HCT116 (cell line): ENCODE measurements around the gene CTCFL.

ENCODE experiments used
- CBX3 ChIP-seq: IDR thresholded peaks from 2 replicates; pipeline ENCODE4 v1.6.1; 2012; ENCODE audit warnings: low read depth
- EZH2 ChIP-seq: fragments of 200-600 bp; sonication (generic); IDR thresholded peaks from 2 replicates; pipeline ENCODE4 v1.6.1; 2017; ENCODE audit warnings: antibody characterized with exemption, mixed run types
- POLR2A ChIP-seq: IDR thresholded peaks from 2 replicates; pipeline ENCODE4 v1.7.0; 2011; ENCODE audit warnings: borderline replicate concordance; ENCODE audit not compliant: insufficient read depth, insufficient read length; ENCODE audit errors: extremely low read depth
- RAD21 ChIP-seq: IDR thresholded peaks from 2 replicates; pipeline ENCODE4 v1.6.1; 2012; ENCODE audit warnings: low read depth, mild to moderate bottlenecking
- SRF ChIP-seq: IDR thresholded peaks from 2 replicates; pipeline ENCODE4 v1.6.1; 2012; ENCODE audit warnings: low read depth
- TF ChIP-seq, protein P1 (sequence below), 3 experiments: fragments of 200-600 bp in 1 of 3; sonication (generic) in 1 of 3; IDR thresholded peaks in 2 of 3; conservative IDR thresholded peaks in 1 of 3; 2 replicates each; pipeline ENCODE4 v1.5.1; 2012 to 2017; ENCODE audit warnings: low read depth in 2 of 3, low read length in 2 of 3, antibody characterized with exemption in 1 of 3, borderline replicate concordance in 1 of 3, control low read depth in 1 of 3, mild to moderate bottlenecking in 1 of 3, mixed read lengths in 1 of 3, mixed run types in 1 of 3, moderate library complexity in 1 of 3; ENCODE audit not compliant: insufficient read depth in 1 of 3

DNA sequence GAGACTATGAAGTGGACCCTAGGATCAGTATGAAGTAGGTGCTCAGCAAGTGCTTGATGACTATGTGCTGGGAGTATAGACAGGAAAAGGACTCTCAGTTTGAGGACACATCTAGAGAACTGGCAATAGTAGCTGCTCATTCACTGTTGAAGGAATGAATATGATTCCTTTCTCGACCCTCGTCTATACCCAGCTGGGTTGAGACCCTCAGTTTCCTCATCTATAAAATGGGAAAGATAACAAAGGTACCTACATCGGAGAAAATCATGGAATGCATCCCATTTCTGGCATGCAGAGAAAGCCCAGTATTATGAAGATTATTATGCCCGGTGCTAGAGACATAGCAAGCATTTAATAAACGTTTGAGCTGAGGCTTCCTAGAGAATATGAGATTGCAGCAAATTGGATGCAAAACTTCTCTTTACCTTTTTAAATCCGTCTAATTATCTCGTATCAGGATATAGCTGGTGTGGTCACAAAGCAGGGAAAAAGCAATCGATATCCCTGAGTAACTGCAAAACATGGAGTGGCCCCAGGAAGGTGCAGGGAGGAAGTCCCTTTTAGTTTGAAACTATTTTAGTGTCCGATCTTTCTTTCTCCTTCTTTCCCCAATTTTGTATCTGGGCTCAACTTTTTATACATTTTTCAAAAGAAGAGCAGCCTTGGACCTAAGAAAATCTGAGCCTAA is 33.1 kb upstream of the CTCFL start:
- no peak for TF ChIP-seq POLR2A
- no peak for TF ChIP-seq SRF
- TF ChIP-seq, protein P1, sequence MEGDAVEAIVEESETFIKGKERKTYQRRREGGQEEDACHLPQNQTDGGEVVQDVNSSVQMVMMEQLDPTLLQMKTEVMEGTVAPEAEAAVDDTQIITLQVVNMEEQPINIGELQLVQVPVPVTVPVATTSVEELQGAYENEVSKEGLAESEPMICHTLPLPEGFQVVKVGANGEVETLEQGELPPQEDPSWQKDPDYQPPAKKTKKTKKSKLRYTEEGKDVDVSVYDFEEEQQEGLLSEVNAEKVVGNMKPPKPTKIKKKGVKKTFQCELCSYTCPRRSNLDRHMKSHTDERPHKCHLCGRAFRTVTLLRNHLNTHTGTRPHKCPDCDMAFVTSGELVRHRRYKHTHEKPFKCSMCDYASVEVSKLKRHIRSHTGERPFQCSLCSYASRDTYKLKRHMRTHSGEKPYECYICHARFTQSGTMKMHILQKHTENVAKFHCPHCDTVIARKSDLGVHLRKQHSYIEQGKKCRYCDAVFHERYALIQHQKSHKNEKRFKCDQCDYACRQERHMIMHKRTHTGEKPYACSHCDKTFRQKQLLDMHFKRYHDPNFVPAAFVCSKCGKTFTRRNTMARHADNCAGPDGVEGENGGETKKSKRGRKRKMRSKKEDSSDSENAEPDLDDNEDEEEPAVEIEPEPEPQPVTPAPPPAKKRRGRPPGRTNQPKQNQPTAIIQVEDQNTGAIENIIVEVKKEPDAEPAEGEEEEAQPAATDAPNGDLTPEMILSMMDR (IDR thresholded peaks at IDR 0.05 in 2 of 3, conservative IDR thresholded peaks at IDR 0.05 in 1 of 3; ENCODE audit: borderline replicate concordance in 1 of 3, insufficient read depth in 1 of 3, low read depth in 2 of 3, low read length in 2 of 3) = no peak
- TF ChIP-seq RAD21 = no peak
- TF ChIP-seq EZH2 = no peak
- TF ChIP-seq CBX3 = no peak
